Prostate gland (tissue), 2 donors: Measurements from ENCODE around the gene ZNF148.

Experiments used
- POLR2A ChIP-seq: fragments of 450-650 bp; IDR thresholded peaks from one replicate; pipeline ENCODE4 v1.6.1; 2016; ENCODE audit warnings: antibody characterized with exemption, mild to moderate bottlenecking
- POLR2AphosphoS5 ChIP-seq: sonication (generic); formaldehyde crosslinking; IDR thresholded peaks from one replicate; pipeline ENCODE4 v1.6.1; 2017; ENCODE audit warnings: antibody characterized with exemption
- TF ChIP-seq, protein P1 (sequence below), 4 experiments: fragments of 200-600 bp in 2 of 4; fragments of 450-650 bp in 2 of 4; sonication (generic) in 2 of 4; IDR thresholded peaks; 1 replicate in 3 of 4; 2 replicates in 1 of 4; pipeline ENCODE4 v1.5.1; 2016 to 2019; ENCODE audit warnings: antibody characterized with exemption in 4 of 4, mild to moderate bottlenecking in 2 of 4, moderate library complexity in 2 of 4

DNA sequence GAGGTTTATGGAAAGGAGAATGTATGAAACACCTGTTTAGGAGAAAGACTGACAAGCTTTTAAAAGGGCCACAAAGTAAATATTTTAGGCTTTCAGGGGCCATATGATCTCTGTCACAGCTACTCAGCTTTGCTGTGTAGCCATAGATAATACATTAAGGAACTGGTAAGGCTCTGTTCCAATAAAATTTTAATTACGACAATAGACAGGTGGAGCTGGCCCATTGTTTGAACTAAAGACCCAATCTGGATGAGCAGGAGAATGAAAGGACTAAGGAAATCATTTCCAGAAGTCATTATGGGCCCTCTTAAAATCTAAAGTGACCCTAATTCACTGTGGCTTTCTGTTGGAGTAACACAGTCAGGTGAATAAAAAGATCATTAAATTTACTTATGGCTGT is 114.1 kb downstream of the ZNF148 start:
- TF ChIP-seq, protein P1, sequence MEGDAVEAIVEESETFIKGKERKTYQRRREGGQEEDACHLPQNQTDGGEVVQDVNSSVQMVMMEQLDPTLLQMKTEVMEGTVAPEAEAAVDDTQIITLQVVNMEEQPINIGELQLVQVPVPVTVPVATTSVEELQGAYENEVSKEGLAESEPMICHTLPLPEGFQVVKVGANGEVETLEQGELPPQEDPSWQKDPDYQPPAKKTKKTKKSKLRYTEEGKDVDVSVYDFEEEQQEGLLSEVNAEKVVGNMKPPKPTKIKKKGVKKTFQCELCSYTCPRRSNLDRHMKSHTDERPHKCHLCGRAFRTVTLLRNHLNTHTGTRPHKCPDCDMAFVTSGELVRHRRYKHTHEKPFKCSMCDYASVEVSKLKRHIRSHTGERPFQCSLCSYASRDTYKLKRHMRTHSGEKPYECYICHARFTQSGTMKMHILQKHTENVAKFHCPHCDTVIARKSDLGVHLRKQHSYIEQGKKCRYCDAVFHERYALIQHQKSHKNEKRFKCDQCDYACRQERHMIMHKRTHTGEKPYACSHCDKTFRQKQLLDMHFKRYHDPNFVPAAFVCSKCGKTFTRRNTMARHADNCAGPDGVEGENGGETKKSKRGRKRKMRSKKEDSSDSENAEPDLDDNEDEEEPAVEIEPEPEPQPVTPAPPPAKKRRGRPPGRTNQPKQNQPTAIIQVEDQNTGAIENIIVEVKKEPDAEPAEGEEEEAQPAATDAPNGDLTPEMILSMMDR (IDR thresholded peaks at IDR 0.05) = no peak
- TF ChIP-seq POLR2AphosphoS5 = no peak
- no peak for TF ChIP-seq POLR2A
